ENCODE measurements around the gene PTGES.

The PTGES gene

GRCh38 chr9:129714511-129715061, 38.3 kb downstream of the PTGES start:
- Histone ChIP-seq H3K27me3 (ENCODE audit: insufficient read depth, low read length) (no peaks in the 10 kb centered on the region), H3K4me1 (ENCODE audit: insufficient read depth, low read length) (peaks cover 5% of the 10 kb centered on the region), H3K36me3 (ENCODE audit: insufficient read depth, low read length) (no peaks in the 10 kb centered on the region), H3K9me3 (ENCODE audit: low read length) (no peaks in the 10 kb centered on the region), H2AFZ (ENCODE audit: low read depth, low read length) (no peak overlapping the region), H3K4me3 (ENCODE audit: low read length) (no peak overlapping the region)

- Histone ChIP-seq H3K36me3 (ENCODE audit: insufficient read depth, low read length) (no peaks in the 10 kb centered on the region), H3K4me1 (ENCODE audit: insufficient read depth, low read length) (peaks cover 7% of the 10 kb centered on the region)
Measured at GRCh38 chr9:129713402-129713679, 39.5 kb downstream of the PTGES start.

GRCh38 chr9:129712634-129713401, 40.0 kb downstream of the PTGES start:
- Histone ChIP-seq H3K27me3 (ENCODE audit: insufficient read depth, low read length) (no peaks in the 10 kb centered on the region), H2AFZ (ENCODE audit: low read depth, low read length) (peak overlapping the region; percentile 71), H3K9me3 (ENCODE audit: low read length) (no peaks in the 10 kb centered on the region), H3K4me3 (ENCODE audit: low read length) (no peak overlapping the region), H3K4me1 (ENCODE audit: insufficient read depth, low read length) (peaks cover 7% of the 10 kb centered on the region), H3K36me3 (ENCODE audit: insufficient read depth, low read length) (no peaks in the 10 kb centered on the region)

More at GRCh38 chr9:129713402-129713679, 39.5 kb downstream of the PTGES start:
- Histone ChIP-seq H2AFZ (ENCODE audit: low read depth, low read length) (no peak overlapping the region), H3K27me3 (ENCODE audit: insufficient read depth, low read length) (no peaks in the 10 kb centered on the region), H3K4me3 (ENCODE audit: low read length) (no peak overlapping the region), H3K9me3 (ENCODE audit: low read length) (no peaks in the 10 kb centered on the region)

GRCh38 chr9:129710169-129710453, 42.7 kb downstream of the PTGES start:
- Histone ChIP-seq H3K4me1 (ENCODE audit: insufficient read depth, low read length) (peaks cover 7% of the 10 kb centered on the region), H3K36me3 (ENCODE audit: insufficient read depth, low read length) (no peaks in the 10 kb centered on the region), H2AFZ (ENCODE audit: low read depth, low read length) (no peak overlapping the region), H3K4me3 (ENCODE audit: low read length) (no peak overlapping the region), H3K27me3 (ENCODE audit: insufficient read depth, low read length) (no peaks in the 10 kb centered on the region), H3K9me3 (ENCODE audit: low read length) (no peaks in the 10 kb centered on the region)

GRCh38 chr9:129709438-129710168, 43.2 kb downstream of the PTGES start:
- no peaks in the 10 kb centered on the region for H3K36me3 ChIP-seq (ENCODE audit: insufficient read depth, low read length)
- H2AFZ ChIP-seq (ENCODE audit: low read depth, low read length), result no peak overlapping the region
- peaks cover 2% of the 10 kb centered on the region for H3K27me3 ChIP-seq (ENCODE audit: insufficient read depth, low read length)
- H3K4me1 ChIP-seq (ENCODE audit: insufficient read depth, low read length), result peaks cover 7% of the 10 kb centered on the region
- no peaks in the 10 kb centered on the region for H3K9me3 ChIP-seq (ENCODE audit: low read length)
- H3K4me3 ChIP-seq (ENCODE audit: low read length), result no peak overlapping the region

GRCh38 chr9:129708793-129709192, 44.0 kb downstream of the PTGES start:
- H3K9me3 ChIP-seq (ENCODE audit: low read length), result no peaks in the 10 kb centered on the region
- no peak overlapping the region for H2AFZ ChIP-seq (ENCODE audit: low read depth, low read length)
- H3K27me3 ChIP-seq (ENCODE audit: insufficient read depth, low read length), result peaks cover 4% of the 10 kb centered on the region
- peaks cover 7% of the 10 kb centered on the region for H3K4me1 ChIP-seq (ENCODE audit: insufficient read depth, low read length)
- H3K36me3 ChIP-seq (ENCODE audit: insufficient read depth, low read length), result no peaks in the 10 kb centered on the region
- no peak overlapping the region for H3K4me3 ChIP-seq (ENCODE audit: low read length)

GRCh38 chr9:129704807-129705206, 48.0 kb downstream of the PTGES start:
- Histone ChIP-seq H3K9me3 (ENCODE audit: low read length) (no peaks in the 10 kb centered on the region), H3K4me1 (ENCODE audit: insufficient read depth, low read length) (peaks cover 3% of the 10 kb centered on the region), H3K36me3 (ENCODE audit: insufficient read depth, low read length) (no peaks in the 10 kb centered on the region), H2AFZ (ENCODE audit: low read depth, low read length) (no peak overlapping the region), H3K4me3 (ENCODE audit: low read length) (no peak overlapping the region), H3K27me3 (ENCODE audit: insufficient read depth, low read length) (peaks cover 15% of the 10 kb centered on the region)

- H3K4me1 ChIP-seq (ENCODE audit: insufficient read depth, low read length), result peaks cover 2% of the 10 kb centered on the region
Measured at GRCh38 chr9:129703667-129704355, 49.0 kb downstream of the PTGES start.

GRCh38 chr9:129702589-129703520, 50.0 kb downstream of the PTGES start:
- Histone ChIP-seq H3K4me1 (ENCODE audit: insufficient read depth, low read length) (peaks cover under 1% of the 10 kb centered on the region), H3K9me3 (ENCODE audit: low read length) (no peaks in the 10 kb centered on the region), H3K27me3 (ENCODE audit: insufficient read depth, low read length) (peaks cover 34% of the 10 kb centered on the region), H3K4me3 (ENCODE audit: low read length) (no peak overlapping the region), H2AFZ (ENCODE audit: low read depth, low read length) (no peak overlapping the region), H3K36me3 (ENCODE audit: insufficient read depth, low read length) (no peaks in the 10 kb centered on the region)

More at GRCh38 chr9:129703667-129704355, 49.0 kb downstream of the PTGES start:
- Histone ChIP-seq H3K4me3 (ENCODE audit: low read length) (no peak overlapping the region), H3K36me3 (ENCODE audit: insufficient read depth, low read length) (no peaks in the 10 kb centered on the region), H3K9me3 (ENCODE audit: low read length) (no peaks in the 10 kb centered on the region), H2AFZ (ENCODE audit: low read depth, low read length) (no peak overlapping the region), H3K27me3 (ENCODE audit: insufficient read depth, low read length) (peaks cover 25% of the 10 kb centered on the region)

- Histone ChIP-seq H3K27me3 (ENCODE audit: insufficient read depth, low read length) (peaks cover 44% of the 10 kb centered on the region), H3K36me3 (ENCODE audit: insufficient read depth, low read length) (no peaks in the 10 kb centered on the region), H3K4me1 (ENCODE audit: insufficient read depth, low read length) (peaks cover 7% of the 10 kb centered on the region), H2AFZ (ENCODE audit: low read depth, low read length) (no peak overlapping the region), H3K9me3 (ENCODE audit: low read length) (no peaks in the 10 kb centered on the region), H3K4me3 (ENCODE audit: low read length) (no peak overlapping the region)
Measured at GRCh38 chr9:129701549-129701948, 51.3 kb downstream of the PTGES start.

GRCh38 chr9:129701054-129701453, 51.8 kb downstream of the PTGES start:
- no peaks in the 10 kb centered on the region for H3K36me3 ChIP-seq (ENCODE audit: insufficient read depth, low read length)
- H2AFZ ChIP-seq (ENCODE audit: low read depth, low read length), result no peak overlapping the region
- peaks cover 48% of the 10 kb centered on the region for H3K27me3 ChIP-seq (ENCODE audit: insufficient read depth, low read length)
- peaks cover 7% of the 10 kb centered on the region for H3K4me1 ChIP-seq (ENCODE audit: insufficient read depth, low read length)
- H3K4me3 ChIP-seq (ENCODE audit: low read length), result no peak overlapping the region
- H3K9me3 ChIP-seq (ENCODE audit: low read length), result no peaks in the 10 kb centered on the region

GRCh38 chr9:129698254-129698757, 54.5 kb downstream of the PTGES start:
- Histone ChIP-seq H3K4me1 (ENCODE audit: insufficient read depth, low read length) (peaks cover 7% of the 10 kb centered on the region), H3K27me3 (ENCODE audit: insufficient read depth, low read length) (peaks cover 61% of the 10 kb centered on the region), H3K4me3 (ENCODE audit: low read length) (no peak overlapping the region), H2AFZ (ENCODE audit: low read depth, low read length) (no peak overlapping the region), H3K36me3 (ENCODE audit: insufficient read depth, low read length) (no peaks in the 10 kb centered on the region), H3K9me3 (ENCODE audit: low read length) (no peaks in the 10 kb centered on the region)

Data from neuron (in vitro differentiated cells).